Activated CD4-positive, alpha-beta T cell treated with anti-CD3 and anti-CD28 coated beads, Interleukin-2, Interleukin-6, amounts not matched to agents 100 ng/mL and 50 ng/mL, durations not matched to agents 16 hours and 8 hours (primary cell): ENCODE results near the gene PPP1R7.
A peak's percentile ranks its signal among the peaks of the same experiment; 100 is the strongest.

Experiments used
- DNase-seq: peaks from one replicate; pipeline ENCODE4 v3.0.0-alpha.2; 2020

PPP1R7 gene

GRCh38 chr2:241217320-241218031, 67.2 kb downstream of the PPP1R7 start:
- peak; percentile 21 for DNase-seq

- DNase-seq, result no peak
These were observed 68.1 kb downstream of the PPP1R7 start for GRCh38 chr2:241218131-241219029.

GRCh38 chr2:241219030-241219382, 68.7 kb downstream of the PPP1R7 start:
- DNase-seq, result no peak

- no peak for DNase-seq
These were observed 69.6 kb downstream of the PPP1R7 start for GRCh38 chr2:241219856-241220356.

GRCh38 chr2:241223211-241224017, 73.1 kb downstream of the PPP1R7 start:
- DNase-seq, result peak; percentile 16

GRCh38 chr2:241224018-241224850, 74.0 kb downstream of the PPP1R7 start:
- no peak for DNase-seq

GRCh38 chr2:241224851-241225438, 74.7 kb downstream of the PPP1R7 start:
- no peak for DNase-seq

- no peak for DNase-seq
These were observed 75.3 kb downstream of the PPP1R7 start for GRCh38 chr2:241225545-241225944.

- DNase-seq, result no peak
These were observed 75.7 kb downstream of the PPP1R7 start for GRCh38 chr2:241225983-241226382.

- DNase-seq, result no peak
These were observed 76.7 kb downstream of the PPP1R7 start for GRCh38 chr2:241226723-241227572.

- no peak for DNase-seq
These were observed 77.3 kb downstream of the PPP1R7 start for GRCh38 chr2:241227594-241227993.

GRCh38 chr2:241228081-241228859, 78.0 kb downstream of the PPP1R7 start:
- no peak for DNase-seq

GRCh38 chr2:241228860-241229516, 78.7 kb downstream of the PPP1R7 start:
- DNase-seq, result no peak

- no peak for DNase-seq
These were observed 79.5 kb downstream of the PPP1R7 start for GRCh38 chr2:241229563-241230401.

GRCh38 chr2:241230435-241230834, 80.2 kb downstream of the PPP1R7 start:
- no peak for DNase-seq

GRCh38 chr2:241232736-241233575, 82.7 kb downstream of the PPP1R7 start:
- DNase-seq, result no peak
